KOPT-K1 (cell line): ENCODE measurements around the gene VPS8.
"Not testable (repeated sequence)": the region's sequence is repeated elsewhere in the genome, so short reads cannot be mapped to it uniquely, and the experiment has no call there.

Experiments used
- H3K27ac ChIP-seq: fragments of 200-600 bp; sonication (generic); 2 replicates; pipeline ENCODE4 v1.5.1; 2016; ENCODE audit warnings: antibody characterized with exemption, mild to moderate bottlenecking, low read depth, low read length; ENCODE audit not compliant: poor library complexity, severe bottlenecking
- H3K36me3 ChIP-seq: fragments of 200-600 bp; sonication (generic); 2 replicates; pipeline ENCODE4 v1.5.1; 2017; ENCODE audit warnings: antibody characterized with exemption, mild to moderate bottlenecking, low read length, moderate library complexity; ENCODE audit not compliant: insufficient read depth
- H3K9me3 ChIP-seq: fragments of 200-600 bp; sonication (generic); 2 replicates; pipeline ENCODE4 v1.5.1; 2017; ENCODE audit warnings: antibody characterized with exemption, low read length, mild to moderate bottlenecking; ENCODE audit not compliant: insufficient read depth, poor library complexity, severe bottlenecking

The VPS8 gene

GRCh38 chr3:184927796-184928315 lies 115.9 kb downstream of the VPS8 start:
- H3K9me3 ChIP-seq: no peaks in the 10 kb centered on the region
- peaks cover 45% of the 10 kb centered on the region for H3K36me3 ChIP-seq
- no peak overlapping the region for H3K27ac ChIP-seq

GRCh38 chr3:184932777-184933176 lies 120.8 kb downstream of the VPS8 start:
- Histone ChIP-seq H3K27ac (no peak overlapping the region), H3K9me3 (no peaks in the 10 kb centered on the region), H3K36me3 (peaks cover 36% of the 10 kb centered on the region)

- no peaks in the 10 kb centered on the region for H3K9me3 ChIP-seq
- peaks cover 13% of the 10 kb centered on the region; the same call in 1 of the 2 replicates for H3K36me3 ChIP-seq
- no peak overlapping the region for H3K27ac ChIP-seq
Observed at GRCh38 chr3:184937611-184938010, 125.6 kb downstream of the VPS8 start.

- Histone ChIP-seq H3K9me3 (no peaks in the 10 kb centered on the region), H3K36me3 (peaks cover 9% of the 10 kb centered on the region; the same call in 1 of the 2 replicates), H3K27ac (no peak overlapping the region)
Observed at GRCh38 chr3:184941408-184941807, 129.4 kb downstream of the VPS8 start.

GRCh38 chr3:184942735-184943134 lies 130.8 kb downstream of the VPS8 start:
- no peaks in the 10 kb centered on the region for H3K9me3 ChIP-seq
- no peak overlapping the region for H3K27ac ChIP-seq
- no peaks in the 10 kb centered on the region for H3K36me3 ChIP-seq

- Histone ChIP-seq H3K27ac (no peak overlapping the region), H3K9me3 (no peaks in the 10 kb centered on the region), H3K36me3 (no peaks in the 10 kb centered on the region)
Observed at GRCh38 chr3:184944241-184944640, 132.3 kb downstream of the VPS8 start.

- no peaks in the 10 kb centered on the region for H3K9me3 ChIP-seq
- no peak overlapping the region for H3K27ac ChIP-seq
- no peaks in the 10 kb centered on the region for H3K36me3 ChIP-seq
Observed at GRCh38 chr3:184945886-184946625, 134.1 kb downstream of the VPS8 start.

GRCh38 chr3:184946917-184947316 lies 135.0 kb downstream of the VPS8 start:
- no peaks in the 10 kb centered on the region for H3K9me3 ChIP-seq
- no peak overlapping the region for H3K27ac ChIP-seq
- H3K36me3 ChIP-seq: no peaks in the 10 kb centered on the region

- Histone ChIP-seq H3K27ac (no peak overlapping the region), H3K9me3 (no peaks in the 10 kb centered on the region), H3K36me3 (no peaks in the 10 kb centered on the region)
Observed at GRCh38 chr3:184949251-184949965, 137.4 kb downstream of the VPS8 start.

GRCh38 chr3:184950816-184951215 lies 138.8 kb downstream of the VPS8 start:
- H3K36me3 ChIP-seq, H3K27ac ChIP-seq, H3K9me3 ChIP-seq: not testable (repeated sequence)

GRCh38 chr3:184952671-184953070 lies 140.7 kb downstream of the VPS8 start:
- Histone ChIP-seq H3K27ac (no peak overlapping the region), H3K36me3 (peaks cover 3% of the 10 kb centered on the region), H3K9me3 (no peaks in the 10 kb centered on the region)

- H3K36me3 ChIP-seq: peaks cover 10% of the 10 kb centered on the region
- H3K9me3 ChIP-seq: no peaks in the 10 kb centered on the region
- H3K27ac ChIP-seq: no peak overlapping the region
Observed at GRCh38 chr3:184953401-184953800, 141.4 kb downstream of the VPS8 start.

GRCh38 chr3:184954251-184954650 lies 142.3 kb downstream of the VPS8 start:
- no peak overlapping the region for H3K27ac ChIP-seq
- H3K9me3 ChIP-seq: no peaks in the 10 kb centered on the region
- peaks cover 10% of the 10 kb centered on the region for H3K36me3 ChIP-seq

GRCh38 chr3:184954851-184955250 lies 142.9 kb downstream of the VPS8 start:
- not testable (repeated sequence) for H3K36me3 ChIP-seq, H3K9me3 ChIP-seq, H3K27ac ChIP-seq

- Histone ChIP-seq H3K9me3 (no peaks in the 10 kb centered on the region), H3K36me3 (peaks cover 9% of the 10 kb centered on the region; the same call in 1 of the 2 replicates), H3K27ac (no peak overlapping the region)
Observed at GRCh38 chr3:184965639-184966430, 153.9 kb downstream of the VPS8 start.
